Stimulated activated CD8-positive, alpha-beta memory T cell treated with anti-CD3 and anti-CD28 coated beads, Interleukin-4, amount 100 ng/mL, for 4 hours (primary cell): ENCODE measurements around the gene SRPK2.
A peak's percentile ranks its signal among the peaks of the same experiment; 100 is the strongest.
"Not testable (repeated sequence)": the region's sequence is repeated elsewhere in the genome, so short reads cannot be mapped to it uniquely, and the experiment has no call there.

Experiments used
- DNase-seq, 2 donors: peaks; one replicate each; pipeline ENCODE4 v3.0.0-alpha.2; 2020; ENCODE audit warnings: low read depth in 2 of 2, low spot score in 1 of 2

The SRPK2 gene

DNA sequence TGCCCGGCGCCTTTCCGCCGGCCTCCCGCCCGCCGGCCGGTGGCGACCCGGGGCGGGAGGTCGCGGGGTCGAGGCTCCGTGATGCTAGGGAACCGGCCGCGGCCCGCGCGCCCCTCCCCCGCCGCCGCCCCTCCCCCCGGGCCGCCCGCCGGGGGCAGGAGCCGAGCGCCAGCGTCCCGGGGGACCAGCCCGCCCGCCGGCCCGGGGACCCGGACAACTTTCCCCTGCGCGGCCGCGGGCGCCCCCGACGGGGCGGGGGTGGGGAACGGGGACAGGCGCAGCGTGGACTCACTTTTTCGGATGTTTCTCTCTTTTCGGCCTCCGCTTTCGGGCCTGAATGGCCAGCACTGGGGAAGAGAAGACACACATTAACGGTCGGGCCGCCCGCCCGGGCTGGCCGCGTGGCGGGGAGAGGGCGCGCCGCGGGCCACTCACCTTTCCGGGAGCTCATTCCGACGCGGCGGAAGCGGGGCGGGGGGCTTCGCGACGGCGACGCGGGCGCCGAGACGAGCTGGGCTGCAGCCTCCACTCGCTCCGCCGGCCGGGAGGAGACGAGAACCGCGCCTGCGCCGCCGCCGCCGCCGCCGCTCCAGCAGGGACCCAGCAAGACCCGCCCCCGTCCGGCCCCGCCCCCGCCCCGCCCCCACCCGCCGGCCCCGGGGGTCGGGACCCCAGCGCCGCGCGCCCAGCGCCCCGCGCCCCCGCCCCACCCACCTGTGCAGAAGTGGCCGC is at the start of gene SRPK2:
Gene SRPK2, minus strand, starts transcription at position 566 of the 732 bp plus-strand sequence.
- DNase-seq: peak; percentile 29 to 54

DNA sequence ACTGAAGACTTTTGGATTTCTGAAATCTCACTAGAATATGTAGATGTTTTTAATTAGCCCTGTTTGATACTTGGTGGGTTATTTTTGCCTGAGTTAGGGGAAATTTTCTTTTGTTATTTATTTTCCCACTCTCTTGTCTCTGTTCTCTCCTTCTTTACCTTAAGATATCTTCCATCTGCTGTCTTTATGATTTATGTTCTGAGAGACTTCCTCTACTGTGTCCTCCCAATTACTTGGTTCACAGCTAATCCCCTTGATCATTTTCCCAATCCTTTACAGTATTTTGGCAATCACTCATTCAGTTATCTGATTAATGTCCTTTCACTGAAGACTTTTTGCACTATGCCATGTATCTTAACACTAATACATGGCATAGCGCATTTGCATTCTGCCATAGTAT is 49.5 kb upstream of the SRPK2 start:
- DNase-seq: no peak

GRCh38 chr7:105437356-105437755 is 48.6 kb upstream of the SRPK2 start:
- not testable (repeated sequence) for DNase-seq

DNA sequence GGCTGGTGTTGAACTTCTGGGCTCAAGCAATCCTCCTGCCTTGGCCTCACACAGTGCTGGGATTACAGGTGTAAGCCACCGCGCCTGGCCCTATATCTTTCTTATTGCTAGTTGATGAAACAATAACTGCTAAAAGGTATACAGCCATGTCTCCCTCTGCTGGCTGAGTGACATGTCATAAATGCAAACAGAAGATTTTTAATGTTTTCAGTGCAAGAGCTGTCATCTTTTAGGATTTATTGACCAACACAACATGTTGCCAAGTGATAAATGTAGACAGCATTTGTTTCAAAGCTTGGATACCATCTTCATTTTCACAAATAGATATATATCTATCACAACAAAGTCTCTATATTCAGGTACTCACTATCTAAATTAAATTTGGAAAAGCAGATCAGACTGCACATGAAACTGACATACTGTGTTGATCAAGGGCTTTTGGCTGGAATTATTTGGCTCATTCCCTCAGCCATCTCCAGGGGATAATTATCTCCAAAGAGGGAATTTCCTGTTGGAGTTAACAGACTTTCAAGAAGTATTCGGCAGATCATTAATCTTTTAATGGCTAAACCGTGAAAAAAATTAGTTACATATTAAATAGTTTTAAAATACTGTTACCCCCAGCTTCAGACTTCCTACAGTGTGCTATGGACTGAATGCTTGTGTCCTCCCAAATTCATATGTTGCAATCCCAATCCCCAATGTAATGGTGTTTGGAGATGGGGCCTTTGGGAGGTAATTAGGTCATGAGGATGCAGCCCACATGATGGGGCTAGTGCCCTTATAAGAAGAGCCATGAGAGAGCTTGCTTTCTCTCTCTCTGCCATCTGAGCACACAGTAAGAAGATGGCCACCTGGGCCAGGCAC is 41.3 kb upstream of the SRPK2 start:
- DNase-seq: peak in 1 of 2 donors; percentile 16

GRCh38 chr7:105426606-105427146 is 38.0 kb upstream of the SRPK2 start:
- no peak for DNase-seq

GRCh38 chr7:105423987-105424386 is 35.3 kb upstream of the SRPK2 start:
- DNase-seq: no peak

DNA sequence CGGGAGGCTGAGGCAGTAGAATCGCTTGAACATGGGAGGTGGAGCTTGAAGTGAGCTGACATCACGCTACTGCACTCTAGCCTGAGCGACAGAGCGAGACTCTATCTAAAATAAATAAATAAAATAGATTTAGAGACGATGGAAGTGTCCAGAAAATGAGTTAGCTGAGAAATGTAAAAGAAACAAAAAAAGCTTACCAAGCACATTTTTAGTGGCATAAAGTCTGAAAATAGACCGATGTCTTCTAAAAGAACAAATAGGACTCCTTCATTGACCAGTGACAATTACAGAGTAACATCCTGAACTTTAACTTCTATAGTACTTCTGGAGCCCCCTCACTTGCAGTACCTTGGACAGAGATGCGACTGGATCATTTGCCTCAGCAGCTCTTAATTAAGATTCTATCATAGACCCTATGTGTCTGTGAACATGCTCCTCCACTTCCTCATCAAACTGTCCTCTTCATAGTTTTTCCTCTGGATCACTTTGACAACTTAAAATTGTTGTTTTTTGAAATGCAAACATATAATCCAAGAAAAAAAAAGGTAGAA is 25.2 kb upstream of the SRPK2 start:
- DNase-seq: no peak

- DNase-seq: not testable (repeated sequence)
Measured at GRCh38 chr7:105410774-105411173, 22.1 kb upstream of the SRPK2 start.

DNA sequence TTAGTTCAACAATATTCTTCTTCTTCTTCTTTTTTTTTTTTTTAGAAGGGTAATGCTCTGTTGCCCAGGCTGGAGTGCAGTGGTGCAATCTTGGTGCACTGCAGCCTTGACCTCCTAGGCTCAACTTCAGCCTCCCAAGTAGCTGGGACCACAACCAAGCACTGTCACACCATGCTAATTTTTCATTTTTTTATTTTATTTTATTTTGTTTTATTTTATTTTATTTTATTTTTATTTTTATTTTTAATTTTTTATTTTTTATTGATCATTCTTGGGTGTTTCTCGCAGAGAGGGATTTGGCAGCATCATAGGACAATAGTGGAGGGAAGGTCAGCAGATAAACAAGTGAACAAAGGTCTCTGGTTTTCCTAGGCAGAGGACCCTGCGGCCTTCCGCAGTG is 21.1 kb upstream of the SRPK2 start:
- DNase-seq: not testable (repeated sequence)

DNA sequence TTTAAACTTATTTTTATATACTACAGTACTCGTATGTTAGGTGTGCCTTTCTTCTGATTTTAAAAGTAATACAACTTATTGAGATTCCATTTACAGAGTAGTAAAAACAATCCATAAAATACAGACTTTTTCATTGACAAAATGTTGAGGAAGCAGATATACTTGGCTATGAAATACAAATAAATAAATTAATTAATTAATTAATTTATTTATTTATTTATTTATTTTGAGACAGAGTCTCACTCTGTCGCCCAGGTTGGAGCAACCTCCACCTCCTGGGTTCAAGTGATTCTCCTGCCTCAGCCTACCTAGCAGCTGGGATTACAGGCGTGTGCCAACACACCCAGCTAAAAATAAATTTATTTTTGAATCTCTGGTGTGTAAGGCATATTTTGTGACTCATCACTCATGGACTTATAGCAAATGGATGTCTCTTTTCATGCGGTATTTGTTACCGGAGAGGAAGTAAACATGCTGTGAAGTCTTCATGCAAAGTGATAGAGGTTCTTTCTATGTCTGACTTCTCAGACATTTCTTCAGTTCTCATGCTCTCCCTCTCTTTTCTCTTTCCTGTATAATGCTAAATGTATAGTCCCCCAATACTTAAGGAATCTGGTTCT is 20.2 kb upstream of the SRPK2 start:
- no peak for DNase-seq

DNA sequence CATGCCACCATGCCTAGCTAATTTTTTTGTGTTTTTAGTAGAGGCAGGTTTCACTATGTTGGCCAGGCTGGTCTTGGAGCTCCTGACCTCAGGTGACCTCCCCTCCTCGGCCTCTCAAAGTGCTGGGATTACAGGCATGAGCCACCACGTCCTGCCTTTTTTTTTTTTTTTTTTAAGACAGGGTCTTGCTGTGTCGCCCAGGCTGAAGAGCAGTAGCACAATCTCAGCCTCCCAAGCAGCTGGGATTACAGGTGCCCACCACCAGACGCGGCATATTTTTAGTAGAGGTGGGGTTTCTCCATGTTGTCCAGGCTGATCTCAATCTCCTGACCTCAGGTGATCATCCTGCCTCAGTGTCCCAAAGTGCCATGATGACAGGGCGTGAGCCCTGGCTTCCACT is 14.4 kb upstream of the SRPK2 start:
- no peak for DNase-seq

DNA sequence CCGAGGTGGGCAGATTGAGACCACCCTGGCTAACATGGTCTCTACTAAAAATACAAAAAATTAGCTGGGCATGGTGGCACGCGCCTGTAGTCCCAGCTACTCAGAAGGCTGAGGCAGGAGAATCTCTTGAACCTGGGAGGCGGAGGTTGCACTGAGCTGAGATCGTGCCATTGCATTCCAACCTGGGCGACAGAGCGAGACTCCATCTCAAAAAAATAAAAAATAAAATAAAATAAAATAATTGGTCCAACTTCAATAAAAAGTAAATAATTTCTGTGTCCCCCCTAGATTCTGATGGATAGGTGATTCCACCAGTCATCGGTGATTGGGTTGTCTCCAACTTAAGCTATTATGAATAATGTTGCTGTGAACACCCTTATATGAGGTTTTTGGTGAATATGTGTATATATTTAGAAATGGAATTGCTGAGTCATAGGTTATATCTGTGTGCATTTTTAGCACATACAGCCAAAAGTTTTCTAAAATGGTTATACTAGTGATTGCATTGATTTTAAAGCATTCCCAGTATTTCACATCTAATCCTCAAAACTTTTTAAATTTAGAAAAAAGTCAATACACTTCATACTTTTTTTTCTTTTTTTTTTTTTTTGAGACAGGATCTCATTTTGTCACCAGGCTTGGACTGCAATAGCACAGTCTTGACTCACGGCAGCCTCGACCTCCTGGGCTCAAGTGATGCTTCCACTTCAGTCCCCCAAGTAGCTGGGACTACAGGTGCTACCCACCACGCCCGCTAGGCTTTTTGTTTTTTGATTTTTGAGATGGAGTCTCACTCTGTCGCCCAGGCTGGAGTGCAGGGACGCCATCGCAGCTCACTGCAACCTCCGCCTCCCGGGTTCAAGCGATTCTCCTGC is 13.7 kb upstream of the SRPK2 start:
- no peak for DNase-seq

GRCh38 chr7:105399043-105399725 is 10.5 kb upstream of the SRPK2 start:
- no peak for DNase-seq

DNA sequence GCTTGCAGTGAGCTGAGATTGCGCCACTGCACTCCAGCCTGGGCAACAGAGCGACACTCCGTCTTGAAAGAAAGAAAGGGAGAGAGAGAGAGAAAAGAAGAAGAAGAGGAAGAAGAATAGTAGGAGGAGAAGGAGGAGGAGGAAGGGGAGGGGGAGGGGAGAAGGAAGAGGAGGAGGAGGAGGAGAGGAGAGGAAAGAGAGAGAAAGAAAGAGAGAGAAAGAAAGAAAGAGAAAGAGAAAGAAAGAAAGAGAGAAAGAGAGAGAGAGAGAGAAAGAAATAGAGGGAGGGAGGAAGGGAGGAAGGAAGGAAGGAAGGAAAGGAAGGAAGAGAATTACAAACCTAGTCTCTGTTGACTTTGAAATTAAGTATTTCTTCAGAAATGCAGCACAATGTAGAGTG is 7.8 kb upstream of the SRPK2 start:
- no peak for DNase-seq

DNA sequence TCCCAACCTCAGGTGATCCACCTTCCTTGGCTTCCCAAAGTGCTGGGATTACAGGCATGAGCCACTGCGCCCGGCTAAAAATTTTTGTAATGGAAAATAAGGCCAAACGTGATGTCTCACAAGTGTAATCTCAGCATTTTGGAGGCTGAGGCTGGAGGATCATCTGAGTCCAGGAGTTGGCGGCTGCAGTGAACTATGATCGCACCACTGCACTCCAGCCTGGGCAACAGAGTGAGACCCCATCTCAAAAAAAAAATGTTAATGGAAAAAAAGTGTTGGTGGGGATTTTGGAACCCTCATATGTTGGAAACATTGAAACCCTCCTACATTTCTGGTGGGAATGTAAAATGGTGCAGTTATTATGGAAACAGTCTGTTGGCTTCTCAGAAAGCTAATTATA is 2.7 kb upstream of the SRPK2 start:
- no peak for DNase-seq

GRCh38 chr7:105389889-105390288 is 1.2 kb upstream of the SRPK2 start:
- DNase-seq: no peak

DNA sequence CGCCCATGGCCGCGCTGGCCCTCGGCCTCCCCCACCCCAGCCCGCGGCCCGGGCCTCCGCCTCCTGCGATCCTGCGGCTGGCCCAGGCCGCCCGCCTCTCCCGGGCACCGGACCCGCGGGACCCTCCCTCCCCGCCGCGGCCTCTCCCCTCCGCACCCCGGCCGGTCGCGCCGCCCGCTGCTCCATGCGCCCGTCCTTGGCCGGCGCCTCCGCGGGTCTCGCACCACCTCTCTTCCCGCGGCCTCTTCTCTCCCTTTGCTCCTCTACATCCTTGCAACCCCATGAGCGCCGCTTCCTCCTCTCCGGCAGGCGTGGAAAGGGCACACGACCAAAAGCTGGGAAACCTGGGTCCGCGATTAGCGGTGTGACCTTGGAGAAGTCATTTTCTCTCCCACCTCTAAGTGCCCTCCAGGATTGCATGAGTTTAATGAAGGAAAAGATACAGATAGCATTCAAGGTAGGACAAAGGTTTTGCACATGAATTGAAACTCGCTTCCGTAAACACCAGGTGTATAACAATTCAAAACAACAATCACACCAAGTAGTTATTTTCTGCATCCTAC is 448 bp upstream of the SRPK2 start:
- no peak for DNase-seq

DNA sequence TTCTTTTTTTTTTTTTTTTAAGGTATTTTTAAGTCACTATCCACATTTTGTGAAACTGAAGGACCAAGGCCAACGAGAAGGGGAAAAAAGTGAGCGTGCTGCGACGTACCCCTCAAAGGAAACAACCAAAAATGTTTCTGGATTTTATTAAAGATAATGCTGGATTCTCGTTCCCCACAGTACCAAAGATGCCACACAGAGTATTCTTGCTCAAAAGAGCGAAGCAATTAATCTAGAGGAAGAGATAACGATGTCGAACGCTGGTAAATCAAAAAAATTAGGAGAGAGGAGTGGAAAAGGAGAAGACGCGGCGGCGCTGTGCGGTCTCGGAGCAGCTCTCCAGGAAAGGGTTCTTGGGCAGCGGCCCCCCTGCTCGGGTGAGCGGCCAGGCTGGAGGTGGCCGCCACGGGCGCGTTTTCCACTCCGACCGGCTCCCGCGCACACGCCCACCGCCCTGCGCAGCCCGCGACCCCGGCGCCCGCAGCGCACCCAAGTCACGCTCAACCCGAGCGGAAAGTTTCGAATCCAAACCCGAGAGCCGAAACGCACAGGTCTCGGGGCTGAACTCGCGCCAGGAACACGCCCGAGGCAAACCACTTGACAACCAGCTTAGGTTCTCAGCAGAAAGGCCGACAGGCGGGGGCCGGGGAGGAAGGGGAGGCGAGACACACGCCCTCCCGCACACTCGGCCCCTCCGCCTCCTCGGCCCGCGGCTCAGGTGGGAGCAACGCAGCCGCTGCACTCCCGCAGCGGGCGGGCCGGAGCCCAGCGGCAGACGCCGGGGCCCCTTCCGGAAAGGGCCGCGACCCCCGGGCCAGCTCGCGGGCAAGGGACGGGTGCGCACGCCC is 989 bp downstream of the SRPK2 start:
- DNase-seq: peak; percentile 10 to 17

- DNase-seq: no peak
Measured at GRCh38 chr7:105377903-105378302, 10.8 kb downstream of the SRPK2 start.
